GM12874 (cell line): ENCODE results near the gene CHI3L1.
A peak's percentile ranks its signal among the peaks of the same experiment; 100 is the strongest.

Experiments
- TF ChIP-seq, protein P1 (sequence below): IDR thresholded peaks from 2 replicates; pipeline ENCODE4 v1.5.1; 2011; ENCODE audit warnings: low read depth, mild to moderate bottlenecking, control low read depth, low read length, moderate library complexity; ENCODE audit not compliant: insufficient read depth

CHI3L1 gene

GRCh38 chr1:203166192-203166940, 20.1 kb downstream of the CHI3L1 start:
- TF ChIP-seq, protein P1, sequence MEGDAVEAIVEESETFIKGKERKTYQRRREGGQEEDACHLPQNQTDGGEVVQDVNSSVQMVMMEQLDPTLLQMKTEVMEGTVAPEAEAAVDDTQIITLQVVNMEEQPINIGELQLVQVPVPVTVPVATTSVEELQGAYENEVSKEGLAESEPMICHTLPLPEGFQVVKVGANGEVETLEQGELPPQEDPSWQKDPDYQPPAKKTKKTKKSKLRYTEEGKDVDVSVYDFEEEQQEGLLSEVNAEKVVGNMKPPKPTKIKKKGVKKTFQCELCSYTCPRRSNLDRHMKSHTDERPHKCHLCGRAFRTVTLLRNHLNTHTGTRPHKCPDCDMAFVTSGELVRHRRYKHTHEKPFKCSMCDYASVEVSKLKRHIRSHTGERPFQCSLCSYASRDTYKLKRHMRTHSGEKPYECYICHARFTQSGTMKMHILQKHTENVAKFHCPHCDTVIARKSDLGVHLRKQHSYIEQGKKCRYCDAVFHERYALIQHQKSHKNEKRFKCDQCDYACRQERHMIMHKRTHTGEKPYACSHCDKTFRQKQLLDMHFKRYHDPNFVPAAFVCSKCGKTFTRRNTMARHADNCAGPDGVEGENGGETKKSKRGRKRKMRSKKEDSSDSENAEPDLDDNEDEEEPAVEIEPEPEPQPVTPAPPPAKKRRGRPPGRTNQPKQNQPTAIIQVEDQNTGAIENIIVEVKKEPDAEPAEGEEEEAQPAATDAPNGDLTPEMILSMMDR = peak; percentile 42

GRCh38 chr1:203165800-203166161, 20.7 kb downstream of the CHI3L1 start:
- TF ChIP-seq, protein P1 = no peak

DNA sequence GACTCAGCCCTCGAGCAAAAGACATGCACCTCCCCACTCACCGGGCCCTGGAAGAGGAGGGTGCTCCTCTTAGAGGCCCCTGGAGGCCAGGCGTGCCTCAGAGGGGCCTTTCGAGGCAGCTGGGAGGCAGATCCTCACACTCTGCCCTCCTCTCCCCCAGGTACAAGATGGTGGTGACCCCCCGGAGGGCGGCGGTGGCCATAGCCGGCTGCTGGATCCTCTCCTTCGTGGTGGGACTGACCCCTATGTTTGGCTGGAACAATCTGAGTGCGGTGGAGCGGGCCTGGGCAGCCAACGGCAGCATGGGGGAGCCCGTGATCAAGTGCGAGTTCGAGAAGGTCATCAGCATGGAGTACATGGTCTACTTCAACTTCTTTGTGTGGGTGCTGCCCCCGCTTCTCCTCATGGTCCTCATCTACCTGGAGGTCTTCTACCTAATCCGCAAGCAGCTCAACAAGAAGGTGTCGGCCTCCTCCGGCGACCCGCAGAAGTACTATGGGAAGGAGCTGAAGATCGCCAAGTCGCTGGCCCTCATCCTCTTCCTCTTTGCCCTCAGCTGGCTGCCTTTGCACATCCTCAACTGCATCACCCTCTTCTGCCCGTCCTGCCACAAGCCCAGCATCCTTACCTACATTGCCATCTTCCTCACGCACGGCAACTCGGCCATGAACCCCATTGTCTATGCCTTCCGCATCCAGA, 21.3 kb downstream of the CHI3L1 start:
- TF ChIP-seq, protein P1 = no peak

- TF ChIP-seq, protein P1 = no peak
These were observed 22.4 kb downstream of the CHI3L1 start for GRCh38 chr1:203163891-203164635.

DNA sequence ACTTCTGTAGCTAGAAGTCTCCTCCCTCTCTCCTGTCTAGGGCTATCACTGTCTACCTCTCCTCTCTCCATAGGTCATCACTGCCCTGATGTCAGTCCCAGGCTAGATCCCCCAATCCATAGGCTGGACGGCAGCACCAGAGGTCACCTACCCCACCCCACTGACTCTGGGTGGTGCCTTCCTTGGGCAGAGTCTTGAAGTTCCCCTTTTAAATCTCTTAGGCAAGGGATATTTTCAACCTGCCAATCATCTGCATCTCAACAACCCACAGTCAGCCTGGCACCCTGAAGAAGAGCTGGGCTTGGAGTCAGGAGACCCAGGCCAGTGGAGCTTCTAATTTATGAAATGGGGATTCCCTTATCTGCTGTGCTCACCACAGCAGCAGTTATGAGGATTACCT, 24.1 kb downstream of the CHI3L1 start:
- TF ChIP-seq, protein P1 = no peak

DNA sequence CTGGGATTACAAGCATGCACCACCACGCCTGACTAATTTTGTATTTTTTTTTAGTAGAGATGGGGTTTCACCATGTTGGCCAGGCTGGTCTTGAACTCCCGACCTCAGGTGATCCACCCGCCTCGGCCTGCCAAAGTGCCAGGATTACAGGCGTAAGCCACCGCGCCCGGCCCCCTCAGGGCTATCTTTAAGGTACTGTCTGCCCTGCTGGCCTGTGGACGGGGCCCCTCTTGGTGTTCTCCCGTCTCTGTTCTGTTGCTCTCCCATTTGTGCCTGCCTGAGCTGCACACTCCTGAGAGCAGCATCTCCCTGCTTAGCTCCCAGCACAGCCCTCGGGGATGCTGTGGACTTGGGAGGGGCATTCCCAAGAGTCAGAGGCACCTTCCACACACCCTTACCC, 24.8 kb downstream of the CHI3L1 start:
- TF ChIP-seq, protein P1 = no peak

GRCh38 chr1:203161175-203161574, 25.3 kb downstream of the CHI3L1 start:
- TF ChIP-seq, protein P1 = no peak
